Nephron progenitor cell (in vitro differentiated cells): ENCODE results near the gene HOXB9.

Experiments
- DNase-seq: peaks from one replicate; pipeline ENCODE4 v3.0.0; 2021
- H3K27ac Mint-ChIP-seq: 2 replicates; pipeline ENCODE4 v1.8.0; 2021; ENCODE audit warnings: mild to moderate bottlenecking, moderate library complexity, mixed read lengths
- H3K27me3 Mint-ChIP-seq: 2 replicates; pipeline ENCODE4 v1.8.0; 2021; ENCODE audit warnings: mild to moderate bottlenecking, low read depth, mixed read lengths; ENCODE audit not compliant: poor library complexity
- H3K36me3 Mint-ChIP-seq: 2 replicates; pipeline ENCODE4 v1.8.0; 2021; ENCODE audit warnings: low read depth, mixed read lengths
- H3K4me1 Mint-ChIP-seq: 2 replicates; pipeline ENCODE4 v1.8.0; 2021; ENCODE audit warnings: mixed read lengths
- H3K4me3 Mint-ChIP-seq: 2 replicates; pipeline ENCODE4 v1.8.0; 2021; ENCODE audit warnings: mild to moderate bottlenecking, moderate library complexity, mixed read lengths
- H3K9me3 Mint-ChIP-seq: 2 replicates; pipeline ENCODE4 v1.8.0; 2021; ENCODE audit warnings: mild to moderate bottlenecking, moderate library complexity, mixed read lengths
- TF ChIP-seq, protein P1 (sequence below): fragments of 200-600 bp; sonication (generic); IDR thresholded peaks from 2 replicates; pipeline ENCODE4 v1.5.0; 2021; ENCODE audit warnings: antibody characterized with exemption

The HOXB9 gene

DNA sequence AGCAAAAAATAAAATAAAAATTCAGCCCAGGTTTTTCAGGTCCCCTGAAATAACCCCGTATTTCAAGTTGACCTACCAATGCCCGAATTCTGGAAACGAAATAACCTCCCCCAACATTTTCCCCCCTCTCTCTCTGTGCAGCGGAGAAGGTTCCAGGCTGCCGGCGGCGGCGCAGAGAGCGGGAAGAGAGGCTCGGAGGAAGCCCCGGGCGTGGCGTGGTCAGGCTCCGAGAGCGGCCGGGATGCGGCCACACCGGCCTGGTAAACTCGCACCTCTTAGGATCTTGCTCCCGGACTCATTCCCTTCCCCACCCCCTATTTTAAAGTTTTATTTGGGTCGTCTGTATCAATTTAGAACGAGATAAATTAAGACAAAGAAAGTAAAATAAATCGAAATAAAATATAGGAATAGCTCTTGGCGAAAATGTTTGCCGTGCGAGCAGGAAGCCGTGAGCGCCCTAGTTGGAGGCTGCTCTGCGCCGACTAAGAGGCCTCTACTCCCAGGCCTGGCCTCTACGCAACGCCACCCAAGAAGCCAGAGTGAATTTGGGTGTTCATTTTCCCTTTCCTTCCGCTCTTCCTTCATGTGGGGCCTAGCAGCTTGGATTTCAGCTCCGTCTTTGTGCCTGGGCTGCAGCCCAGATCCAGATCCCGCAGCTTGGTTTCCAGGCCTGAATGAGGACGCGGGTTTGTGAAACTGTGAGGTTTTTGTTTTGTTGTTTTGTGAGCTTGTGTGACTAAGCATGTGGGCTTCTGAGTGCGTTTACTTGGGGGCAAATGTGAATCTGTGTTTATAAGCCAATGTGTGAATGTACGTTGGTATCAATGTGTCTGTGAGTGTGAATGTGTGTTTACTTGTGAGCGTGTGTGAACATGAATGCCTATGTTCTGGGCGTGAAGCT lies 19.9 kb downstream of the HOXB9 start:
- Mint-ChIP-seq H3K36me3 (peaks cover 54% of the 10 kb centered on the region), H3K27me3 (peaks cover 5% of the 10 kb centered on the region), H3K9me3 (no peaks in the 10 kb centered on the region), H3K4me1 (peaks cover 61% of the 10 kb centered on the region), H3K27ac (peak overlapping the region; percentile 100), H3K4me3 (peak overlapping the region; percentile 99)
- DNase-seq = no peak
- TF ChIP-seq, protein P1, sequence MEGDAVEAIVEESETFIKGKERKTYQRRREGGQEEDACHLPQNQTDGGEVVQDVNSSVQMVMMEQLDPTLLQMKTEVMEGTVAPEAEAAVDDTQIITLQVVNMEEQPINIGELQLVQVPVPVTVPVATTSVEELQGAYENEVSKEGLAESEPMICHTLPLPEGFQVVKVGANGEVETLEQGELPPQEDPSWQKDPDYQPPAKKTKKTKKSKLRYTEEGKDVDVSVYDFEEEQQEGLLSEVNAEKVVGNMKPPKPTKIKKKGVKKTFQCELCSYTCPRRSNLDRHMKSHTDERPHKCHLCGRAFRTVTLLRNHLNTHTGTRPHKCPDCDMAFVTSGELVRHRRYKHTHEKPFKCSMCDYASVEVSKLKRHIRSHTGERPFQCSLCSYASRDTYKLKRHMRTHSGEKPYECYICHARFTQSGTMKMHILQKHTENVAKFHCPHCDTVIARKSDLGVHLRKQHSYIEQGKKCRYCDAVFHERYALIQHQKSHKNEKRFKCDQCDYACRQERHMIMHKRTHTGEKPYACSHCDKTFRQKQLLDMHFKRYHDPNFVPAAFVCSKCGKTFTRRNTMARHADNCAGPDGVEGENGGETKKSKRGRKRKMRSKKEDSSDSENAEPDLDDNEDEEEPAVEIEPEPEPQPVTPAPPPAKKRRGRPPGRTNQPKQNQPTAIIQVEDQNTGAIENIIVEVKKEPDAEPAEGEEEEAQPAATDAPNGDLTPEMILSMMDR = no peak

DNA sequence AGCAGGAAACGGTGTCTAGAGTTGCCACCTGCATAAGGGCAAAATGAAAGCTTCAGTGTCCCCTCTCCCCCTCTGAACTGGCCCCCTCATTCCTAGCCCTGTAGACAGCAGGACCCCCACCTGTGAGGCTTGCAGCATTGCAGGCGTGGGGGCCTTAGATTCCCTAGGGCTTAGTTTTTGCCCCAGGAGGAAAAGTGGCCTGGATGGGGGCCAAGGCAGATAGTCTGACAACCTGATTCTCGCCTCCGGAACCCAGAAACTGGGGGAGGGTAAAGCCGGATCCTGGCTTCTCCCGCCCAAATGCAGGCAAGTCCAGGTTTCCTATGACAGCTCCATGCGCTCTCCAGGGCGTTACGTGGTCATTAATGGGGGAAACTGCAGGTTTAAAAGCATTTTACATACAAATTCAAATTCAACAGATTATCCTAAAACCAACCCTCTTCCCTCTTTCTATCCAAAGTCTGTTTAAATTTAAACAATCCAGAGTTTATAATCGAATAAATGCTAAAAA lies 20.7 kb downstream of the HOXB9 start:
- H3K4me3 Mint-ChIP-seq = peak overlapping the region; percentile 99
- H3K27ac Mint-ChIP-seq = peak overlapping the region; percentile 100
- peaks cover 63% of the 10 kb centered on the region for H3K4me1 Mint-ChIP-seq
- DNase-seq = no peak
- H3K9me3 Mint-ChIP-seq = no peaks in the 10 kb centered on the region
- peaks cover 3% of the 10 kb centered on the region for H3K27me3 Mint-ChIP-seq
- H3K36me3 Mint-ChIP-seq = peaks cover 62% of the 10 kb centered on the region
- TF ChIP-seq, protein P1 = no peak

DNA sequence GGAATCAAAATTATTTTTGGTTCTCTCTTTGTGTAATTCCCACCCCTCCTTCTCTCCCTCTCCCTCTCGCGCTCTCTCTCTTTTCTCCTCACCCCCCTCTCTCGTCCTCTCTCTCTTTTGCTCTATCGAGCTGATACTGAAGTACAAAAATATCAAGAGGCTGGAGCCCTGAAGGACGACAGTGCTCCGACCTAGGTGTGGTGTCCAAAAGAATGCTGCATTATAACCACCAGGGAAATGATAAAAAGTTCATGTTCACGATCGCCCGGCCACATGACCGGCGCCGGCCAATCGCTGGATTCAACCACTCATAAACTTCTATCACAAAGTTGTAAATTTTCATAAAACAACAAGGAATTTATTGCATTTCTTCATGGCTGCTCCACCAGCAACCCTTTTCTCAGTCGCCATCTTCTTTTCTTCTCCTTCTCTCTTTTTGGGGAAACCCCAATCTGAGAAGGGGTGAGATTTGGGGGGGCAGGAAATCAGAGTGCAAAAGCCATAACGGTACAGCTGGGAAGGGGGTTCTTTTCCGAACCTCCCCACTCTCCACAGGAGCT lies 21.3 kb downstream of the HOXB9 start, which contains the start of gene HOXB6:
HOXB6 (minus strand) TSS at position 217 of the 560 bp plus-strand sequence. CDS start 6,836 bp downstream, outside the sequence.
- Mint-ChIP-seq H3K27me3 (peaks cover 3% of the 10 kb centered on the region), H3K9me3 (no peaks in the 10 kb centered on the region), H3K27ac (peak within 1 kb of the TSS; percentile 100), H3K4me3 (peak within 1 kb of the TSS; percentile 99), H3K36me3 (peaks cover 68% of the 10 kb centered on the region), H3K4me1 (peaks cover 69% of the 10 kb centered on the region)
- DNase-seq = peak; percentile 62
- TF ChIP-seq, protein P1 = no peak

DNA sequence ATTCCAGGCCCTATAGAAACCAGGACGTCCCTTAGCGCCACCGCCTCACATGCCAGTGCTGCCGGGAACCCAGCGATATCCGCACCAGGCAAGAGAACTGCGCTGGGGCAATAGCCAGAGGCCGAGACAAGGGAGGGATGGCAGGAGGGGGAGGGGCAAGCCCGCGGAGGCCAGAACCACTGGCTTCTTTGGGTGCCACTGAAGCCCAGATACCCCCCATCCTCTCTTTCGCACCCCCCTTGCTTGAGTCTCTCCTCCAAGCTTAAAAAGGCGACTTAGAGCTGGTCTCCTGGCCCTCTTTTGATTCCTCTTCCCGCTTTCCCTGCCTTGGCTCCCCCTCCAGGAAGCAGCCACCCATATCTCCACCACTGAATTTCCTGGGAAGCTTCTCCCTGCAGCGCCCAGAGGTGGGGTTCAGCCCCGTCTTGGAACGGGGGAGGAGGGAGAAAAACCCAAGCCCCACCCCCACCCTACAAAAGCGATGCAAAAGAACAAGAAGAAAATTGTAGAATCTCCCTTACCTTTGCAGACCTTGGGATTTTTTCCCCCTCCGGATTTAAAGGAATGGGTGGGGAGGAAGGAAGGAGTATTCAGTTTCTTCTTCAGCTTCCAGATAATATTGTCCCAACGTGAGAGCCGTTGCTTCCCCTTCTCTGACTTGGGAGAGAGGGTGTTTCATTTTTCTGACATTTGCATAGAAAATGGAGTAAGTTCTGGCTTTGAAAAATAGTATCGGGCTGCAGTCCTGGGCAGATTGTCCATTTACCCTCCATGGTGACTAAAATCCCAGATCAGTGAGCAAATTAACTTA lies 22.0 kb downstream of the HOXB9 start:
- peaks cover 5% of the 10 kb centered on the region for H3K27me3 Mint-ChIP-seq
- H3K9me3 Mint-ChIP-seq = no peaks in the 10 kb centered on the region
- H3K36me3 Mint-ChIP-seq = peaks cover 75% of the 10 kb centered on the region
- H3K4me1 Mint-ChIP-seq = peaks cover 70% of the 10 kb centered on the region
- TF ChIP-seq, protein P1 = no peak
- H3K4me3 Mint-ChIP-seq = peak overlapping the region; percentile 99
- DNase-seq = peak; percentile 57
- peak overlapping the region; percentile 100 for H3K27ac Mint-ChIP-seq

DNA sequence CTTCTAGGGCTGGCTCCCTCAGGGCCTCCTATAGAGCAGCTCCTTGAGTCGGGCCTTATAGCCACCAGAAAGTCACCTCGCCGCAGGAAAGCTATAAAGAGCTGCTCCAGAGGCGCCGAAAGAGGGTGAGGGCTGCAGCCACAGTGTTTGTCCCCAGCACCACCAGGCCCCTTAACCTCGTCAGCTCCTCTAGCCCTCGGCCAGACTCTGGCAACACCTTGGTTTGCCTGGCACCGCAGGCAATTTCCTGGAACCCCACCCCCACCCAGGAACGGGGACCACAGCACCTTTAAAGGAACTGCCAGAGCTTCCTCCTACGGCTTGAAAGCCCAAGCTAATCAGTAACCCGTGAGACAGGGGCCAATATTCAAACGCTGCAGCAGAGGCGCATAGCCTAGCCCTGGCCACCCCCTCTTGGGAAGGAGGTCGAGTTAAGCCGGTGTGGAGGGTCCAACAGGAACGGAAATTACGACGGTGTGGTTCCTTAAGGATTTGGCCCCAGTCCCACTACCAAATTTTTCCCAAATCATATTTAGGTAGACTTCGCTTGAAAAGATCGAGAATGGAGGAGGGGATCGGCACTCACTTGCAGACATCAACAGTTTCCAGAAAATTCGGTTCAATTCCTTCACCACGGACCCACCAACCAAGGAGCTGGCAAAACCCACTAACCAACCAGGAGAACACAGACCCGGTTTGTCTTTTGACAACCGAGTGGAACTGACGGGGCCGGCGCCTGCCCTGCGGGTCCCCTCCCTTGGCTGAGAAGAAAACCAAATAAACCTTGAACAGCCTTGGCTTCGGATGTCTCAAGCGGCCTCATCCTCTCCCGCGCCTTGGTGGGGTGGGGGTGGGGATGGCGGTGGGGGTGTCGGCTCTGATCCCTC lies 24.4 kb downstream of the HOXB9 start:
- Mint-ChIP-seq H3K36me3 (peaks cover 89% of the 10 kb centered on the region), H3K9me3 (no peaks in the 10 kb centered on the region), H3K27me3 (peaks cover 10% of the 10 kb centered on the region), H3K4me1 (peaks cover 61% of the 10 kb centered on the region), H3K4me3 (peak overlapping the region; percentile 99), H3K27ac (peak overlapping the region; percentile 100)
- TF ChIP-seq, protein P1 = no peak
- DNase-seq = no peak
